Right atrium auricular region (tissue), 2 donors: ENCODE measurements around the gene ME3. TPM values are rescaled to one million over a fixed set of nuclear protein-coding genes. Genes with fewer than 3 reads are reported as not detected.

ENCODE experiments used
- DNase-seq: peaks from one replicate; pipeline ENCODE4 v3.0.0-alpha.2; 2019; ENCODE audit warnings: low spot score
- H3K27ac ChIP-seq, 2 donors: fragments of 200-600 bp; sonication (generic); 1 replicate in 1 of 2; 2 replicates in 1 of 2; pipeline ENCODE4 v1.5.1; 2016 to 2019
- H3K27me3 ChIP-seq, 2 donors: fragments of 200-600 bp; sonication (generic); one replicate each; pipeline versions ENCODE4 v1.5.1 to v1.6.0; 2017 to 2019
- H3K36me3 ChIP-seq: fragments of 200-600 bp; sonication (generic); one replicate; pipeline ENCODE4 v1.5.1; 2016
- H3K4me1 ChIP-seq, 2 donors: fragments of 200-600 bp; sonication (generic); one replicate each; pipeline versions ENCODE4 v1.5.1 to v1.6.0; 2017 to 2019
- H3K4me3 ChIP-seq, 2 donors: fragments of 200-600 bp; sonication (generic); 1 replicate in 1 of 2; 2 replicates in 1 of 2; pipeline ENCODE4 v1.5.1; 2017 to 2019; ENCODE audit warnings: mild to moderate bottlenecking in 1 of 2, moderate library complexity in 1 of 2
- H3K9me3 ChIP-seq, 2 donors: fragments of 200-600 bp; sonication (generic); one replicate each; pipeline ENCODE4 v1.5.1; 2019
- CTCF ChIP-seq, 2 donors: fragments of 200-600 bp; sonication (generic); IDR thresholded peaks; one replicate each; pipeline ENCODE4 v1.5.1; 2019; ENCODE audit warnings: antibody characterized with exemption in 2 of 2
- total RNA-seq, 2 donors: library from RNA; depleted of rRNA; stranded (reverse); fragments of >200 nt; gene quantifications; one replicate each; pipeline ENCODE4 v1.1.0, GENCODE V29; 2016

ME3 gene
- total RNA-seq, 2 donors from 2014 or later, result 20.5 to 33.1 TPM

- Histone ChIP-seq H3K9me3 (no peaks in the 10 kb centered on the region), H3K4me1 (no peaks in the 10 kb centered on the region), H3K4me3 (no peak overlapping the region), H3K36me3 (no peaks in the 10 kb centered on the region), H3K27ac (peak overlapping the region in 1 of 2 donors; percentile 8), H3K27me3 (no peaks in the 10 kb centered on the region)
- DNase-seq, result no peak
- no peak for TF ChIP-seq CTCF (IDR thresholded peaks at IDR 0.05)
Observed at GRCh38 chr11:86641537-86642261, 30.7 kb downstream of the ME3 start.

DNA sequence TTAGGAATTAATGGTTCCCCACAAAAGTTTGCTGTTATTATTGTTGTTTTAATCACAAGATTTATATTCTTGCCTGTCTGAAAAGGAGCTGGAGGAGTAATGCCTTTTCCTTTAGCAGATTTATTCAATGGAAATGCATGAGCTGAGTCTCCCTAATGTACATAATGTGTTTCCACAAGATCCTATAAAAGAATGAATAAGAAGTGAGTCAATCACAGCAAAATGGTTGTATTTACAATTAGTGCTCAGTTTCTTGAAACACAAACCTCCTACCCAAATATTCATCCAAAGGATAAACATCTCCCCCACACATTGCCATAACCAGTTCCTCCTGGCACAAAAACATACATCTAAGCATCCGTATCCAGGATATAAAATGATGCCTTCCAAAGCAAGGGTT is 33.3 kb downstream of the ME3 start:
- no peaks in the 10 kb centered on the region for H3K27me3 ChIP-seq
- H3K9me3 ChIP-seq, result no peaks in the 10 kb centered on the region
- no peak overlapping the region for H3K27ac ChIP-seq
- no peak for TF ChIP-seq CTCF (IDR thresholded peaks at IDR 0.05)
- no peaks in the 10 kb centered on the region for H3K4me1 ChIP-seq
- H3K36me3 ChIP-seq, result peaks cover 4% of the 10 kb centered on the region
- H3K4me3 ChIP-seq, result no peak overlapping the region
- DNase-seq, result no peak

- TF ChIP-seq CTCF (IDR thresholded peaks at IDR 0.05), result no peak
- Histone ChIP-seq H3K27me3 (no peaks in the 10 kb centered on the region), H3K4me1 (no peaks in the 10 kb centered on the region), H3K9me3 (no peaks in the 10 kb centered on the region), H3K27ac (no peak overlapping the region), H3K4me3 (no peak overlapping the region), H3K36me3 (peaks cover 4% of the 10 kb centered on the region)
- DNase-seq, result no peak
Observed at GRCh38 chr11:86638673-86639072, 33.7 kb downstream of the ME3 start.

GRCh38 chr11:86637988-86638387 is 34.4 kb downstream of the ME3 start:
- H3K36me3 ChIP-seq, result peaks cover 4% of the 10 kb centered on the region
- no peaks in the 10 kb centered on the region for H3K9me3 ChIP-seq
- no peak for TF ChIP-seq CTCF (IDR thresholded peaks at IDR 0.05)
- no peaks in the 10 kb centered on the region for H3K4me1 ChIP-seq
- DNase-seq, result no peak
- H3K27me3 ChIP-seq, result no peaks in the 10 kb centered on the region
- H3K4me3 ChIP-seq, result no peak overlapping the region
- no peak overlapping the region for H3K27ac ChIP-seq

- DNase-seq, result no peak
- Histone ChIP-seq H3K36me3 (peaks cover 4% of the 10 kb centered on the region), H3K9me3 (no peaks in the 10 kb centered on the region), H3K4me1 (no peaks in the 10 kb centered on the region), H3K4me3 (no peak overlapping the region), H3K27me3 (no peaks in the 10 kb centered on the region), H3K27ac (no peak overlapping the region)
- TF ChIP-seq CTCF (IDR thresholded peaks at IDR 0.05), result no peak
Observed at GRCh38 chr11:86636275-86636674, 36.1 kb downstream of the ME3 start.
